Measurements from ENCODE around the gene CFAP221. TPM values are rescaled to one million over a fixed set of nuclear protein-coding genes. Genes with fewer than 3 reads are reported as not detected.

CFAP221 gene
- total RNA-seq, 3 donors from 2014 or later: 0.98 to 3.5 TPM; not detected in 1

- Histone ChIP-seq H3K36me3 (no peaks in the 10 kb centered on the region), H3K9me3 (peaks cover under 1 to 15% of the 10 kb centered on the region in 2 donors), H3K27me3 (no peaks in the 10 kb centered on the region), H3K27ac (no peak overlapping the region), H3K4me1 (no peaks in the 10 kb centered on the region), H3K4me3 (no peak overlapping the region)
- TF ChIP-seq CTCF (IDR thresholded peaks at IDR 0.05) (no peak), POLR2AphosphoS5 (IDR thresholded peaks at IDR 0.05) (no peak), POLR2A (IDR thresholded peaks at IDR 0.05) (no peak)
- intact Hi-C loops (cut with DNase I; ENCODE audit: low total_unique reads): no loop called here
- no peak for DNase-seq (ENCODE audit: low spot score in 2 of 2)
Measured at GRCh38 chr2:119574108-119574815, 30.0 kb downstream of the CFAP221 start.

- Histone ChIP-seq H3K4me1 (no peaks in the 10 kb centered on the region), H3K36me3 (no peaks in the 10 kb centered on the region), H3K9me3 (peaks cover 0 to 9% of the 10 kb centered on the region in 2 donors), H3K4me3 (no peak overlapping the region), H3K27ac (no peak overlapping the region), H3K27me3 (no peaks in the 10 kb centered on the region)
- intact Hi-C loops (cut with DNase I; ENCODE audit: low total_unique reads): no loop called here
- TF ChIP-seq POLR2A (IDR thresholded peaks at IDR 0.05): no peak
- no peak for TF ChIP-seq CTCF (IDR thresholded peaks at IDR 0.05)
- no peak for TF ChIP-seq POLR2AphosphoS5 (IDR thresholded peaks at IDR 0.05)
- DNase-seq (ENCODE audit: low spot score in 2 of 2): no peak
Measured at GRCh38 chr2:119574864-119575263, 30.6 kb downstream of the CFAP221 start.

- no peaks in the 10 kb centered on the region for H3K36me3 ChIP-seq
- no peaks in the 10 kb centered on the region for H3K27me3 ChIP-seq
- no peaks in the 10 kb centered on the region for H3K4me1 ChIP-seq
- H3K9me3 ChIP-seq: peaks cover 0 to 5% of the 10 kb centered on the region in 2 donors
- H3K27ac ChIP-seq: no peak overlapping the region
- intact Hi-C loops (cut with DNase I; ENCODE audit: low total_unique reads): no loop called here
- TF ChIP-seq POLR2AphosphoS5 (IDR thresholded peaks at IDR 0.05) (no peak), CTCF (IDR thresholded peaks at IDR 0.05) (no peak), POLR2A (IDR thresholded peaks at IDR 0.05) (no peak)
- no peak for DNase-seq (ENCODE audit: low spot score in 2 of 2)
- H3K4me3 ChIP-seq: no peak overlapping the region
Measured at GRCh38 chr2:119575439-119575838, 31.2 kb downstream of the CFAP221 start.

GRCh38 chr2:119579424-119580295, 35.4 kb downstream of the CFAP221 start:
- intact Hi-C loops (cut with DNase I; ENCODE audit: low total_unique reads): no loop called here

More at GRCh38 chr2:119579424-119580295, 35.4 kb downstream of the CFAP221 start:
- H3K27me3 ChIP-seq: no peaks in the 10 kb centered on the region
- H3K4me1 ChIP-seq: no peaks in the 10 kb centered on the region
- H3K27ac ChIP-seq: no peak overlapping the region
- H3K4me3 ChIP-seq: no peak overlapping the region
- DNase-seq (ENCODE audit: low spot score in 2 of 2): no peak
- H3K36me3 ChIP-seq: no peaks in the 10 kb centered on the region
- H3K9me3 ChIP-seq: peaks cover 0 to 5% of the 10 kb centered on the region in 2 donors
- TF ChIP-seq CTCF (IDR thresholded peaks at IDR 0.05): no peak
- no peak for TF ChIP-seq POLR2A (IDR thresholded peaks at IDR 0.05)
- no peak for TF ChIP-seq POLR2AphosphoS5 (IDR thresholded peaks at IDR 0.05)
